ENCODE results near the gene ECSCR.
"Not testable (repeated sequence)": the region's sequence is repeated elsewhere in the genome, so short reads cannot be mapped to it uniquely, and the experiment has no call there.

Gene ECSCR

GRCh38 chr5:139462586-139463276, at the start of gene ECSCR:
Gene ECSCR, minus strand, starts transcription at chr5:139462743. Its CDS starts 73 bp downstream, at chr5:139462670.
- no peak for DNase-seq

DNA sequence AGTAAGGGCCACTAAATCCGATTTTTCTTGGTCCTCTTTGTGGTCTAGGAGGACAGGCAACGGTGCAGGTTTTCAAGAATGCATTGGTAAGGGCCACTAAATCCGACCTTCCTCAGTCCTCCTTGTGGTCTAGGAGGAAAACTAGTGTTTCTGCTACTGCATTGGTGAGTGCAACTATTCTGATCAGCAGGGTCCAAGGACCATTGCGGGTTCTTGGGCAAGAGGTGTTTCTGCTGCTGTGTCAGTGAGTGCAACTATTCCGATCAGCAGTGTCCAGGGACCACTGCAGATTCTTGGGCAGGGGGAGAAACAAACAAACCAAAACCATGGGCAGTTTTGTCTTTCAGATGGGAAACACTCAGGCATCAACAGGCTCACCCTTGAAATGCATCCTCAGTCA, 42.2 kb upstream of the ECSCR start:
- not testable (repeated sequence) for DNase-seq

- DNase-seq: not testable (repeated sequence)
Measured at GRCh38 chr5:139503879-139504278, 41.3 kb upstream of the ECSCR start.

GRCh38 chr5:139503036-139503817, 40.7 kb upstream of the ECSCR start:
- DNase-seq: not testable (repeated sequence)

- no peak for DNase-seq
Measured at GRCh38 chr5:139501381-139501780, 38.8 kb upstream of the ECSCR start.

DNA sequence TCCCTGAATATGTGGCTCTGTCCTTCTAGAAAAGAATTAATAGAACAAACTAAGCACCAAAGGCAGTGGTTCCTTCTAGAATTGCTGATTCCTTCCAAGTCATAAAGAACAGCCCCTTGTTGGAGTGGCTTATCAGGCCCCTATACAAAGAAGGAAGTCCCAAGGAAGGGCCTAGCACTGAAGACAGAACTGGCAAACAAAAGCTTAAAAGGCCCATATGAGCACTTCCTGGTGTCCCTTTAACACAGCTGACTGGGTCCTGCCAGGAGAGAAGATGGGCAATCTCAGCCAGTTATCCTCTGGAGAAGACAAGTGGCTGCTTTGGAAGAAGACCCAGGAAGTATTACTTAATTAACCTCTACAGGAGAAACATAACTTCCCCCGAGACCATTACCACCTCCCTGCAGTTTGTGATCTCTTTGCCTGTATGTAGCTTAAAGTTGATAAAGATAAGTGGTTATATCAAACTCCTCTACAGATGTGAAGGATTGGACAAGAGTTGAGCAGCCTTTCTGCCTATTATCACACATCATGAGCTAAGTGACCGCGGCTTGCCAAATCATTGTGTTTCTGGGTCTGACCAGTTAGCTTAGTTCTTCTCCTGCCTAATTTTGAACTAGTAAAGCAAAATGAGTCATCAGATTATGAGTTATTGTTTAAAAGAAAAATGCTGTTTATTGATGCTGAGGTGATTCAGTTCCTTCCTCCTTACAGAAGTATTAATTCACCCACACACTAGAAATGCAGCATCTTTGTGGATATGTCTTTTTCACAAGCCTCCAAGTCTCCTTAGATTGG, 33.3 kb upstream of the ECSCR start:
- no peak for DNase-seq

GRCh38 chr5:139494832-139495231, 32.3 kb upstream of the ECSCR start:
- no peak for DNase-seq

DNA sequence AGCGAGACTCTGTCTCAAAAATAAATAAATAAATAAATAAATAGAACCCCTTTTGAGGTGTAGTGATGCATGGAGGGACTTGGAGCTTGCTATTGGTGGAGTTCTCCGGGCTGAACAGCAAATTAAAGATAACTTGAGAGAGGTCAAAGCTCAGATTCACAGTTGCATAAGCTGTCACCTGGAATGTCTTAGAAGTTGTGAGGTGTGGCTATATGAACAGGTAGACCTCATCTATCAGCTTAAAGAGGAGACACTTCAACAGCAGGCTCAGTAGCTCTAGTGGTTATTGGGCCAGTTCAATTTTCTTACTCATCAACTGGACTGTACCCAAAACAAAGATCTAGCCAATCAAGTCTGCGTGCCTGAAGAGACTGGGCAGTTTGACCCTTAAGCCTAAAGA, 31.7 kb upstream of the ECSCR start:
- no peak for DNase-seq

GRCh38 chr5:139492700-139493192, 30.2 kb upstream of the ECSCR start:
- DNase-seq: no peak

- DNase-seq: no peak
Measured at GRCh38 chr5:139488260-139488659, 25.7 kb upstream of the ECSCR start.

GRCh38 chr5:139486201-139486600, 23.7 kb upstream of the ECSCR start:
- DNase-seq: no peak

DNA sequence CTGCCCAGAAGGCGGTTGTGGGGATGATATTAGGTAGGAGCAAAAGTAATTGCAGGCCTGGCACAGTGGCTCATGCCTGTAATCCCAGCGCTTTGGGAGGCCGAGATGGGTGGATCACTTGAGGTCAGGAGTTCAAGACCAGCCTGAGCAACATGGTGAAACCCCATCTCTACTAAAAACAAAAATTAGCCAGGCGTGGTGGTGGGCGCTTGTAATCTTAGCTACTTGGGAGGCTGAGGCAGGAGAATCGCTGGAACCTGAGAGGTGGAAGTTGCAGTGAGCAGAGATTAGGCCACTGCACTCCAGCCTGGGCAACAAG, 20.3 kb upstream of the ECSCR start:
- not testable (repeated sequence) for DNase-seq

GRCh38 chr5:139482050-139482889, 19.7 kb upstream of the ECSCR start, which contains the start of gene STING1:
Gene STING1, minus strand, starts transcription at chr5:139482758. Its CDS starts 1,054 bp downstream, at chr5:139481704.
- no peak for DNase-seq

- no peak for DNase-seq
Measured at GRCh38 chr5:139481580-139482049, 19.1 kb upstream of the ECSCR start.

- DNase-seq: no peak
Measured at GRCh38 chr5:139481122-139481533, 18.6 kb upstream of the ECSCR start.

GRCh38 chr5:139479729-139480128, 17.2 kb upstream of the ECSCR start:
- not testable (repeated sequence) for DNase-seq

DNA sequence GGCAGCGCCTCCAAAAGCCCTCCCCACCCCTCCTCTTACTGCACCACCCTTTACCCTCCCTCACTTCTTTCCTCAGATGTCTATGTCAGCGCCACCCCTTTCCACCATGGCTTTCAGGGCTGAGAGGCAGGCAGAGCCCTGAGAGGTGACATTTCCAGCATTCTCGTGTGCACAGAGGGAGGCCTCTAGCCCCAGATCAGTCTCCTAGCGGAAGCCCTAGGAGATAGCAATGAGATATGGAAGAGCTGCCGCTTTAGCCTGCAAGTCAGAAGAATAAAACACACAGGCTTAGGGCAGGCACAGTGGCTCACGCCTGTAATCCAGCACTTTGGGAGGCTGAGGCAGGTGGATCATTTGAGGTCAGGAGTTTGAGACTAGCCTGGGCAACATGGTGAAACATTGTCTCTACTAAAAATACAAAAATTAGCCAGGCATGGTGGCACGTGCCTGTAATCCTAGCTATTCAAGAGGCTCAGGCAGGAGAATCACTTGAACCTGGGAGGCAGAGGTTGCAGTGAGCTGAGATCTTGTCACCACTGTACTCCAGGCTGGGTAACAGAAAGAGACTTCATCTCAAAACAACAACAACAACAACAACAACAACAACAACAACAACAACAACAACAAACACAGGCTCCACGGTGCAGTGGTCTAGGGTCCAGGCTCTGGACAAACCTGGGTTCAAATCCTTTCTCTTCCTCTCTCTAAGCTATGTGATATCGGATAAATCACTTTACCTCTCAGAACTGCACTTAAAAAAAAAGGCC, 16.3 kb upstream of the ECSCR start:
- not testable (repeated sequence) for DNase-seq

DNA sequence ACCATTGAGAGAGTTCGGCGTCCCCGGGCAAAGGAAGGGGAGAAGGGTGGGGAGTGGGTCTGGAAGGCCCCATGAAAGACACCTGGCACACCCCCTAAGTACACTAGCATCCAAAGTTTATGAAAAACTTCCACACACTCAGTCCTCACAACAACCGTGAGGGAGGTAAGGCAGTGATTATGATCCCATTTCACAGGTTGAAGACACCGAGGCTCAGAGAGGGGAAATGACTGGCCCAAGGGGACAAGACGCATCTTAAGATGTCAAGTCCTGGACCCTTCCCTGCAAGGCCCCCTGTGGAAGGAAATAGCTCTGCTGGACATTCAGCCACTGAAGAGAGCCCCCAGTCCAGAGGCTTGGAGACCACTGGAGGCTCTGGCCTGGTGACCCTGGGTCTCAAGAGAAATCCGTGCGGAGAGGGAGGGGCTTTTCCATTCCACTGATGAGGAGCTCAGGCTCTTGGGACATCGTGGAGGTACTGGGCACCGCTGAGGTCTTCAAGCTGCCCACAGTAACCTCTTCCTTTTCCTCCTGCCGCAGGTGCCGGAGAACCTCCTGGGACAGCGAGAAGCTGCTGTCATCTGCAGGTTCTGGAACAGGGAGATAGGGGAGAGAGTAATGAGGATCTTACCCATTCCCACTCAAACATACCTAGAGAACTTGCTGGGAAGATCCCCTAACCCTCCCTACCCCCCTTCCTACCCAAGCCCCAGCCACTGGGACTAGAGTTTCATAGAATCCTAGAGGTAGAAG, 13.5 kb upstream of the ECSCR start:
- no peak for DNase-seq

- DNase-seq: no peak
Measured at GRCh38 chr5:139474890-139475791, 12.6 kb upstream of the ECSCR start.

- DNase-seq: no peak
Measured at GRCh38 chr5:139473565-139473964, 11.0 kb upstream of the ECSCR start.
